Activated CD8-positive, alpha-beta memory T cell treated with anti-CD3 and anti-CD28 coated beads, Interleukin-2, amount 50 U/mL, for 1 hour (primary cell): ENCODE data around the gene U2AF1L4.

Experiments
- DNase-seq: peaks from one replicate; pipeline ENCODE4 v3.0.0-alpha.2; 2020; ENCODE audit errors: extremely low read depth

Gene U2AF1L4

GRCh38 chr19:35745328-35746086 lies at the start of gene U2AF1L4, which contains the start of gene PSENEN:
TSS of gene U2AF1L4 (minus strand) at chr19:35745418. CDS start at chr19:35745391, 27 bp downstream.
TSS of gene PSENEN (plus strand) at chr19:35745651. CDS start at chr19:35745931, 280 bp downstream.
- peak; percentile 92 for DNase-seq

- DNase-seq, result no peak
These were observed 48.4 kb upstream of the U2AF1L4 start for GRCh38 chr19:35793381-35794165.

DNA sequence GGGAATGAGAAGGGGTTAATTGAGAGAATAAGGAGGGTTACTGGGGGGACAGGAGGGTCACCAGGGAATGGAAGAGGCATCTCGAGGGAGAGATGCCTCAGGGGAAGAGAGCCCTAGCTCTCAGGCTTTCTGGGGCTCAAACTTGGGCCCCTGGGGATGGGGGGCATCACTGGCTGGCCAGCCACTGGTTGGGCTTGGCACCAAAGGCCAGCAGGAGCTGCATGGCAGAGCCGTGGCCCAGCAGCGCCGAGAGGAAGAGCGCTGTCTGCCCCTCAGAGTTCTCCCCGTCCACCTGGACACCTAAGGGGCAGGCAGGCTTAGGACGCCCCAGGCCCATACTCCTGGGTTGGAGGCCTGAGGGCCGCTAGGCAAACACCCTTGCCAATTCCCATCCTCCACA lies 47.7 kb upstream of the U2AF1L4 start:
- no peak for DNase-seq

DNA sequence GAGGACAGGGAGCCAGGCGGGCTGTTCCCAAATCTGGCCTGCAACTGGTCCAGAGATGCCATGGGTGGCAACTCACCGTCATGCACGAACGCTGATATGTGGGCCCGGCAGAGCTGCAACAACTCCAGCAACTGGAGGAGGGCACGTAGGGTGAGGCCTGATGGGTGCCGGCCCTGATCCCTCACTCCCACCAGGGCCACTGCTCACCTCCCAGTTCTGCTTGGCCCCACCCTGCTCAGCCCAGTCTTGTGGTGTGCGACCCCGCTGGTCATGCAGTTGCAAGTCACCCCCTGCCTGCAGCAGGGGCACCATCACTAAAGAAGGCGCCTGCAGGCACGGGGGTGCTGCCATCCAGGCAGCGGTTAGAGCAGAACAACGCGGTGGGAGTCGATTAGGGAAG lies 47.1 kb upstream of the U2AF1L4 start:
- DNase-seq, result no peak

- DNase-seq, result no peak
These were observed 46.6 kb upstream of the U2AF1L4 start for GRCh38 chr19:35791814-35792279.

- DNase-seq, result no peak
These were observed 46.0 kb upstream of the U2AF1L4 start for GRCh38 chr19:35790981-35791813.

DNA sequence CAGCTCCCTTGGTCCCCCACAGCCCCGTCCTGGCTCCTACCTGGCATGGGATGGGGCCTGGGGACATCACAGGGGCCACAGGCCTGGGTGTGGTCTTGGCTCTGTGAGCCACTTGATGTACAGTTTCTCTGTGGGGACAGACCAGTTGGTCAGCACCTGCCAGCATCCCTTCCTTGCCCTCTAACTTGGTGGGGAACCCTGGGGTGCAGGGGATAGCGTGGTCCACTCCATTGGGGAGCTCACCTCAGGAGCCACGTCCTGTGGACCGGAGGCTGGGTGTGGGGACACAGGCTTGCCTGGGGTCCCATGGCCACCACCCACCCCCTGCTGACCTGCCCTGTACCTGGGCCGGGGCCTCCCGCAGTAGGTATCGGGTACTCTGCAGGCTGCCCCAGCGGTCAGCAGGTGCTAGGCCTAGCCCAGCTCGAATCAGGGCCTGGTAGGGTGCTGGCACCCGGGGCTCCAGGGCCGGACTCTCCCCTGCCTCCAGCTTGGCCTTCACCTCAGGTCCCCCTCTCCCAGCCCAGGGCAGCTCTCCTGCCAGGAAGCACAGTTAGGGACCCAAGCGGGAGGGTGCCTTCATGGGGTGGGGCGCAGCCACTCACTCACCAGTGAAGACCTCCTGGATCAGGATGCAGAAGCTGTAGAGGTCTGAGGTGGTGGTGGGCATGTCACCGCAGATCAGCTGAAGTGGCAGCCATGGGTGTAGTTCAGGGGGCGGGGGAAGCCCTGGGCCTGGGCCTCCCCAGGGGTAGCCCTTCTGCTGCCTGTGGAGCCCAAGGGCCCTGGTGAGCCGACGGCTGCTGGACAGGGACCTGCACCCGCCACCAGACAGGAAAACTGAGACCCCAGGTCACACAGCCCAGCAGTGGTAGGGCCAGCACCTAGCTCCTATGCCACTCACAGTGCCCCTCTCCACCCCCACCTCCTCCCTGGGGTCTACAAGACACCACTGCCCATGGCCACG lies 45.0 kb upstream of the U2AF1L4 start:
- DNase-seq, result no peak

DNA sequence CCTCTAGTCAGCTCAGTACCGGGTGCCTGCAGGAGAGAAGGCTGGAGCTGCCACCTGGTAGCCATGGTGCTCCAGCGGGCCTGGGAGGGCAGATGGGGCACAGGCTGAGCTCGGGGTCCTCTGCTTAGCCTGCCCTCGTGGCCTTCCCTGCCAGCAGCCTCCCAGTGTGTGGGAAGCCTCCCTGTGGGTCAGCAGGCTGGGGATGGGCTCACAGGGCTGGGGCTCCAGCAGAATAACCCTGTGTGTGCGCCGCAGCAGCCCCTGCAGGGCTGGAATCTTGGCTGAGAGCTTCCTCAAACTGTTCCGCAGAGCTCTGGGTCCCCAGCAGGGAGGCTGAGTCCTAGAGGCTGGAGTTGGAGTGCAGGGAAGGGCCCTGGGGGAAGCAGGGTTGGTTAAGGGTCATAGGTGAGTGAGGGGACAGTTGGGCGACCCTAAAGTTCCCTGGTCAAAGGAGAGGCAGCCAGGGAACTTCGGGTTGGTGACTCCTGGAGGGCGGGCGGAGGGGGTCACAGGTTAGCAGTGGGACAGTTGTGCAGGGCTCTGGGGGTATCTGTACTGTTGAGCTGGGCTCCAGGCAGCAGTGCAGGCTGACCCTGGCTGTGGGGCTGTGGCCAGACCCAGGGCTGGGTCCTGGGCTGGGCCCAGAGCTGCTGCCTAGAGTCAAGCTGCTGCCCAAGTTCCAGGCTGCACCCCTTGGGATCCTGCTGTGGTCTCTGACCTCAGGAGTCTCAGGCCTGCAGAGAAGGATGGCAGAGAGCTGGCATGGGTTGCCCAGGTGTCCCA lies 44.2 kb upstream of the U2AF1L4 start:
- no peak for DNase-seq

GRCh38 chr19:35788205-35788960 lies 43.2 kb upstream of the U2AF1L4 start:
- DNase-seq, result no peak

DNA sequence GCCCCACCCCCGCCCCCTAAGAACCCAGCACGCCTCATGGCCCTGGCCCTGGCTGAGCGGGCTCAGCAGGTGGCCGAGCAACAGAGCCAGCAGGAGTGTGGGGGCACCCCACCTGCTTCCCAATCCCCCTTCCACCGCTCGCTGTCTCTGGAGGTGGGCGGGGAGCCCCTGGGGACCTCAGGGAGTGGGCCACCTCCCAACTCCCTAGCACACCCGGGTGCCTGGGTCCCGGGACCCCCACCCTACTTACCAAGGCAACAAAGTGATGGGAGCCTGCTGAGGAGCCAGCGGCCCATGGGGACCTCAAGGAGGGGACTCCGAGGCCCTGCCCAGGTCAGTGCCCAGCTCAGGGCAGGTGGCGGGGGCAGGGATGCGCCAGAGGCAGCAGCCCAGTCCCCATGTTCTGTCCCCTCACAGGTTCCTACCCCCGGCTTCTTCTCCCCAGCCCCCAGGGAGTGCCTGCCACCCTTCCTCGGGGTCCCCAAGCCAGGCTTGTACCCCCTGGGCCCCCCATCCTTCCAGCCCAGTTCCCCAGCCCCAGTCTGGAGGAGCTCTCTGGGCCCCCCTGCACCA lies 42.1 kb upstream of the U2AF1L4 start:
- DNase-seq, result no peak

DNA sequence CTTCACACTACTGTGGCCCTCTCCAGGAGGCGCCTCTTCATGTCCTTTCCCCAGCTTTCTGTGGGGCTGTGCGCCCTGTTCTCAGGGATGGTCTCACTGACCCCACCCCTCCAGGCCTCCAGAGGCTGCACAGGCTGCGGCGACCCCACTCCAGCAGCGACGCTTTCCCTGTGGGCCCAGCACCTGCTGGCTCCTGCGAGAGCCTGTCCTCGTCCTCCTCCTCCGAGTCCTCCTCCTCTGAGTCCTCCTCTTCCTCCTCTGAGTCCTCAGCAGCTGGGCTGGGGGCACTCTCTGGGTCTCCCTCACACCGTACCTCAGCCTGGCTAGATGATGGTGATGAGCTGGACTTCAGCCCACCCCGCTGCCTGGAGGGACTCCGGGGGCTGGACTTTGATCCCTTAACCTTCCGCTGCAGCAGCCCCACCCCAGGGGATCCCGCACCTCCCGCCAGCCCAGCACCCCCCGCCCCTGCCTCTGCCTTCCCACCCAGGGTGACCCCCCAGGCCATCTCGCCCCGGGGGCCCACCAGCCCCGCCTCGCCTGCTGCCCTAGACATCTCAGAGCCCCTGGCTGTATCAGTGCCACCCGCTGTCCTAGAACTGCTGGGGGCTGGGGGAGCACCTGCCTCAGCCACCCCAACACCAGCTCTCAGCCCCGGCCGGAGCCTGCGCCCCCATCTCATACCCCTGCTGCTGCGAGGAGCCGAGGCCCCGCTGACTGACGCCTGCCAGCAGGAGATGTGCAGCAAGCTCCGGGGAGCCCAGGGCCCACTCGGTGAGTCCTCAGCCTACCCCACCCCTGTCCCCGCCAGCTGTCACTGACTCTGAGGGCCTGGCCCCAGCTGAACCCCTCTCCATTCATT lies 41.3 kb upstream of the U2AF1L4 start:
- DNase-seq, result no peak

DNA sequence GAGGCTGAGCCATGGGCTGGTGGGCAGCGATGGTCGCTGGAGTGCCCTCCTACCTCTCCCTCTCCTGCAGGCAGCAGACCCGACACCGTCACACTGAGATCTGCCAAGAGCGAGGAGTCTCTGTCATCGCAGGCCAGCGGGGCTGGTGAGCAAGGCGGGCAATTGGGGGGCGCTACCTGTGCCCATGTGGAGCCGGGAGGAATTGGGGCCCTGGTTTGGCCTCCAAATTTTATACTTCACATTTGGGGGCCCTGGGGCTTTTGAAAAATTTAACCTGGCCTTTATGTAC lies 40.1 kb upstream of the U2AF1L4 start:
- no peak for DNase-seq

DNA sequence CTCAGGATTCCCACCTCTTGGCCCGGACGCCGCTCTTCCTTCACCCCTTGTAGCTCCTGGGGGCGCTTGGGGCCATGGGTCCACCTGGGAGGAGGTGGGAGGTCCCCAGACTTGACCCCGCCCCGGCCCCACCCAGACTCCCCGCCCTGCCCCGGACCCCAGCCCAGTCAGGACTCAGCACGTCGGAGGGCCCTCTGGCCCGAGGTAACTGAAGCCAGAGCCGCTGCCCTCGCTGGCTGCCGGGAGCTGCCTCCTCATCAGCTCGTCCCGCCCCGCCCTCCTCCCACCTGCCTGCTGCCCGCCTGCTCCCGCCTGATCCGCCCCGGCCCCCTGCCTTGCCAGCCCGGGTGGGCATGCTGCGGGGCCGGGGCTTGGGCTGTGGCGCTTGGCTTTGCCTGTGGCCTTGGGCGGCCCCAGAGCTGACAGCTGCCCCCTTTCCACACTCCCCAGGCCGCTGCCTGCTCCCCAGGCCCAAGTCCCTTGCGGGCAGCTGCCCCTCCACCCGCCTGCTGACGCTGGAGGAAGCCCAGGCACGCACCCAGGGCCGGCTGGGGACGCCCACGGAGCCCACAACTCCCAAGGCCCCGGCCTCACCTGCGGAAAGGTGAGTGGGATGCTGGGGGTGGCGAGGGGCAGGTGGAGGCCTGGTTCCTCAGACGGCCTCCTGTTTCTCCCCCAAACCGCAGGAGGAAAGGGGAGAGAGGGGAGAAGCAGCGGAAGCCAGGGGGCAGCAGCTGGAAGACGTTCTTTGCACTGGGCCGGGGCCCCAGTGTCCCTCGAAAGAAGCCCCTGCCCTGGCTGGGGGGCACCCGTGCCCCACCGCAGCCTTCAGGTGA lies 39.5 kb upstream of the U2AF1L4 start:
- no peak for DNase-seq

- DNase-seq, result no peak
These were observed 38.5 kb upstream of the U2AF1L4 start for GRCh38 chr19:35783469-35784434.

- DNase-seq, result no peak
These were observed 37.4 kb upstream of the U2AF1L4 start for GRCh38 chr19:35782589-35782988.

- DNase-seq, result no peak
These were observed 36.4 kb upstream of the U2AF1L4 start for GRCh38 chr19:35781650-35782049.
